HuH-7 (cell line): ENCODE data around the gene RALB.
"Not testable (repeated sequence)": the region's sequence is repeated elsewhere in the genome, so short reads cannot be mapped to it uniquely, and the experiment has no call there.

Experiments used
- DNase-seq: peaks from one replicate; pipeline ENCODE4 v3.0.0; 2011; ENCODE audit warnings: low spot score

RALB gene

GRCh38 chr2:120315367-120316033 lies 62.8 kb downstream of the RALB start:
- DNase-seq, result no peak

GRCh38 chr2:120316071-120316470 lies 63.4 kb downstream of the RALB start:
- DNase-seq, result no peak

- no peak for DNase-seq
Measured at GRCh38 chr2:120316528-120317179, 64.0 kb downstream of the RALB start.

- no peak for DNase-seq
Measured at GRCh38 chr2:120317180-120317533, 64.5 kb downstream of the RALB start.

- DNase-seq, result no peak
Measured at GRCh38 chr2:120317916-120318315, 65.3 kb downstream of the RALB start.

GRCh38 chr2:120318626-120319025 lies 66.0 kb downstream of the RALB start:
- no peak for DNase-seq

GRCh38 chr2:120319123-120319522 lies 66.5 kb downstream of the RALB start:
- DNase-seq, result no peak

- no peak for DNase-seq
Measured at GRCh38 chr2:120319686-120320317, 67.2 kb downstream of the RALB start.

- DNase-seq, result peak; percentile 23
Measured at GRCh38 chr2:120320318-120320851, 67.7 kb downstream of the RALB start.

- not testable (repeated sequence) for DNase-seq
Measured at GRCh38 chr2:120320887-120321556, 68.4 kb downstream of the RALB start.

GRCh38 chr2:120321721-120322284 lies 69.2 kb downstream of the RALB start:
- DNase-seq, result no peak

GRCh38 chr2:120322329-120322728 lies 69.7 kb downstream of the RALB start:
- DNase-seq, result no peak

GRCh38 chr2:120323214-120323613 lies 70.6 kb downstream of the RALB start:
- no peak for DNase-seq

GRCh38 chr2:120323807-120324399 lies 71.3 kb downstream of the RALB start:
- no peak for DNase-seq

GRCh38 chr2:120324933-120325332 lies 72.3 kb downstream of the RALB start:
- no peak for DNase-seq

- DNase-seq, result no peak
Measured at GRCh38 chr2:120326066-120326465, 73.4 kb downstream of the RALB start.

GRCh38 chr2:120330946-120331822 lies 78.5 kb downstream of the RALB start:
- DNase-seq, result no peak

GRCh38 chr2:120331903-120332302 lies 79.3 kb downstream of the RALB start:
- no peak for DNase-seq

GRCh38 chr2:120332384-120332783 lies 79.7 kb downstream of the RALB start:
- no peak for DNase-seq

- no peak for DNase-seq
Measured at GRCh38 chr2:120334068-120334467, 81.4 kb downstream of the RALB start.

- no peak for DNase-seq
Measured at GRCh38 chr2:120336749-120337148, 84.1 kb downstream of the RALB start.
